Stimulated activated CD4-positive, alpha-beta T cell treated with anti-CD3 and anti-CD28 coated beads, Interleukin-15, amount 100 ng/mL, for 1 hour (primary cell): ENCODE measurements around the gene TAPBP.
"Not testable (repeated sequence)": the region's sequence is repeated elsewhere in the genome, so short reads cannot be mapped to it uniquely, and the experiment has no call there.

Experiments
- DNase-seq, 2 donors: peaks; one replicate each; pipeline ENCODE4 v3.0.0-alpha.2; 2020; ENCODE audit warnings: low read depth in 1 of 2, low spot score in 1 of 2

Gene TAPBP

DNA sequence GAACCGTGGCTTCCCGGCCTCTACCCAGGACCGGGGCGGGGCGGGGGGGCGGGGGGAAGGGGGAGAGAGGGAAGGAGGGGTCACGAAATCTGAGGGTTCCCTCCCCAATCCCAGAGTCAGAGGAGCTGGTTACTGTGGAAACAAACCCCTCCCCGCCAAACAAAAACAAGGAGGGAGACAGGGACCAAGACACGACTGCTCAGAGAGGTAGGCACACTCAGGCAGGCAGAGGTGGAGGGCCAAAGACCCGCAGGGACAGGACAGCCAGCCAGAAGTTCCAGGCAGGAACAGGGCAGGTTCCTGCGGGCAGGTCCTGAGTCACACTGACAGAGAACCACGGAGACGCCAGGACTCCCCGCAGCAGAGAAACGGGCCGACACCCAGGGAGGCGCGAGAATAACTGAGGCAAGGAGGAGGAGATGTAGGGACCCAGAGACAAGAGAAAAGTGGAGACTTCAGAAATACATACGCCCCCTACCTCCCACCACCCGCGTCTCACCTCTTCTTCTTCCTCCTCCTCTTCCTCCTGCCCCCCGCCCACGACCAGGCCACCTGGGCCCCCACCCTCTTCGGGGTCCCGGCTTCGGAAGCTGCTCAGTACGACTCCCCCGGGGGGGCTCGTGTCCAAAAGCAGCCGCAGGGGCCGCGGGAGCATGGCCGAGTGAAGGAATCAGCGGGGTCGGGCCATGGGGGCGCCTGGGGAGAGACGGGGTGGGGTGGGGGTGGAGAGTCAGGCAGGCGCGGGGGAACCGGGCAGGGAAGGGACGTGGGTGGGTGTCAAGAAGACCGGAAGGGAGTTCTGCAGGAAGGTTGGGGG lies 15.7 kb downstream of the TAPBP start:
- DNase-seq: no peak

DNA sequence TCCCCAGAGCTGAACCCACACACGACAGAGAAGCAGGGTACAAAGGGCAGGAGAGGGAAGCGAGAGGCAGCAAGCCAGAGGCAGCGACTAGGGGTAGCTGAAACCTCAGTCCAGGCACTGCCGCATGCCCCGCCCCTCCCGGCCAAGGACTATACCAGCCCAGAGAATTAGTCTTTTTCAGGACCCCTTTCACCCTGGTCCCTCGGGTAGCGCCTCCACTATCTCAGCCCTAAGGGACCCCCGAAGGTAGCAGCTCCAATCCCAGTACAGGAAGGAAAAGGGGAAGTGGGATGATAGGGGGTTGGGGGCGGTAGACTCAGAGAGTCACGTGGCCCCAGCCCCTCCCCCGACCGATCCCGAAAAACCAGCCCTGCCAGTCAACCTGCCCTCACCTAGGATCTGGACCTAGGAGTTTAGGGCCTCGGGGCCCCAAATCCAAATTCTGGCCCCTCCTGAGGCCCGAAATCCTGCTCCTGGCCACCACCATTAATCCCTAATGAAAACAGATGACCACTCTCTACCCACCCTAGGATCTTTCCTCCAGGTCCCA lies 16.4 kb downstream of the TAPBP start:
- no peak for DNase-seq

DNA sequence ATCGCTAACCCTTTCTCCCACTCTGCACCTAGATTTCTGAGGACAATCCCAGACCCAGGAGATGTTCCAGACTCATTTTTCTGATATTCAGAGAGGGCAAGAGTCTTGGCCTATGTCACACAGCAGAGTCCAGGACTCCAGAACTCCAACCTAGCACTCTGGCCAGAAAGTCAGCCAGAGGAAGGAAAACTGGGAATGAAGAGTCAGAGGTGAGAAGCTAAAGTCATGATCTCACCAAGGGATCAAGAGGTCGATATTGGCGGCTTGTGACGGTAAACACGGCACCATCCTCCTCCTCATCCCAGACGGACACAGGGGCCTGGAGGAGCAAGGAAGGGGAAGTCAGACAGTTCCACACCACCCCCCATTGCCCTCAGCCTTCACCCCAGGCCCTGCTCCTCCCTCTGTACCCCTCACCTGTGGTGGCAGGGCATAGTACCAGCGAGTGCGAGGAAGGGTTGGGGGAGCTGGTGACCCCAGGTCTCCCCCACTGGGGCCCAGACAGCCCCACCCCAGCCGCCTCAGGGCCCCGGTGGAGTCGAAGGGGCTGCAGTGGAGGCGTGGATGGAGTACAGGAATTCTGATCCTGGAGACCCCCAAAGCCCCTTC lies 17.0 kb downstream of the TAPBP start:
- no peak for DNase-seq

DNA sequence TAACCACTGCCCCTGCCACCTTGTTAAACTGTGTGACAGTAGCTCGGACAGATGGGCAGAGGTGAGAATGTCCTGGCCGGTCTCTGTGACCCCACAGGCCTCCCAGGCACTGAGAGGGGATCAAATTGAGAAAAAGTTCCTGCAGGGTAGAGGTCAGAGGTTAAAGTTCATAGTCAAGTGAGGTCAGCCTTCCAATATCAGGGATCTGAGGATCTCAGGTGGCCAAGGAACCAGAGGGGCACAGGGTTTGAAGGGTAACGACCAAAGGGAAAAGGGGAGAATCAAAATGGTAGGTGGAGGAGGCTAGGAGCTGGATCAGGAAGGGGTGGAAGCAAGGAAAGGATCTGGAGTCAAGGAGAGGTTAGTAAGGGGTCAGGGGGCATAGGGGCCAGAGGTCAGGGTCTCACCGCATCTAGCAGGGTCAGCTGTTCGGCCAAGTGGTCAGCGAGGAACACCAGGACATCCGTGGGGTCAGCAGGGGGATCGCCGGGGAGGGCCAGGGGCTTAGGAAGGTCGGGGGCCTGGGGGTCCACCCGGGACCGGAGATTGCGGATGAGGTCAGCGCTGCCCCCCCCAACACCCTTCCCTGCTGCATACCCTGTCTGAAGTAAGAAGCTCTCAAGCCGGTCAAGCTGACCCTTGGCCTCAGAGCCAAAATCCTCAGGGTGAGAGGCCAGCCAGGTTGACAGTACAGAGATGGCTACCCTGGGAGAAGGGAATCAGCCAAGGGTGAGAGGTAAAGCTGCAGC lies 18.1 kb downstream of the TAPBP start:
- no peak for DNase-seq

DNA sequence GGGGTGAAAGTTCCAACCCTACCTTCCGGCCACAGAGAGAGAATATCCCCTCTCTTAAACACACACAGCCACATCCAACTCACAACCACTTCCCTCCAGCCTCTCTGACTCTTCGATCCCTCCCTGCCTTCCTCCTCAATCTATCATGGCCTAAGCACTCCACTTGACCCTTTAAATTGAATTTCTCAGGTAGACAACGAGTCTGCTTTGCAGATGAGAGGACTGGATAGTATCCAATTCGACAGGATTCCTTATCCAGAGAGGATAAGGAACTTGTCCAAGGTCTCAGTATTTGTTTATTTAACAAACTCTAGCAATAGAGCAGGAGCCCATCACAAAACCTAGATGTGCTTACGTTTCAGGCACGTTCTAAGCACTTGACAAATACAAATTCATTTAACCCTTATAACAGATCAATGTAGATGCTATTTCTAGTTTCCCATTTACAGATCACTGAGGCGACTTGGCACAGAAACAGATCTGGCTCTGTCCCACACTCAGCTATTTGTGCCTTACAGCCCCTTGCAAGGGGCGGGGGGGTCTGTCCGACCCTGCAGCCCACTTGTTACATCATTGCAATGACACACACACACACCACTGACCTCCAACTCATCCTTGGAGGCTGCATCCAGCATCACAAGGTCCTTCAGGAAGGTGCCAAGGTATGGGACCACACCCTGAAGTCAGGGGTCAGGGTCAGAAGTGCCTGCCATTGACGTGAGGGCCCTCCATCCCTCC lies 19.6 kb downstream of the TAPBP start:
- no peak for DNase-seq

DNA sequence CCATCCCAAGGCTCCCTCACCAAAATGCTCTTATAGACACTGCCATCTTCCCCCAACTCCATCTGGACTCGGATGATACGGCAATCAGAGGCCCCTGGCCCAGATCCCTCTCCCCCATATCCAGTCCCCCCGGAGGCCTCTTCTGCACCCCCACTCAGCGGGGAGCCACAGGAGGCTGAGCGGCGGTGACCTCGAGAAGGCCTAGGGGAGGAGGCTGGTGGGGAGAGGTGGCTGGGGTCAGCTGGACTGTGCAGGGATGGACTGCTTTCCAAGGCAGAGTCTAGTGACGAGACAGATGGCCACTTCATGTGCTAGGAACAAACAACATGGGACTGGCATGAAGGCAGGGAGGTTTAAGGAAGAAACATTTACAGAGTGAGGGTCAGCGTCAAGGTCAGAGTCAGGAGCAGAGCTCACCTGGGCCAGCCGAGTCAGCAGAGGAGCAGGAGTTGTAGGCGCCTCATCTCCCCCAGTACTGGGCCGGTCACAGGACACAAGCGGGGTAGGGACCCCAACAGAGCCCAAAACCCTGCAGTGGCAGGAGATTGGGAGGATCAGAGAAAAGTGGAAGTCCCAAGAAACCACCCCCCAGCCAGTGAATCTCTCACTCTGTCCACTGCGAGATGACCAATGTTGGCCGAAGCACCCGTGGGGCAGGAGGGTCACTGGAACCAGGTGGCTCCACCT lies 20.7 kb downstream of the TAPBP start:
- DNase-seq: no peak

DNA sequence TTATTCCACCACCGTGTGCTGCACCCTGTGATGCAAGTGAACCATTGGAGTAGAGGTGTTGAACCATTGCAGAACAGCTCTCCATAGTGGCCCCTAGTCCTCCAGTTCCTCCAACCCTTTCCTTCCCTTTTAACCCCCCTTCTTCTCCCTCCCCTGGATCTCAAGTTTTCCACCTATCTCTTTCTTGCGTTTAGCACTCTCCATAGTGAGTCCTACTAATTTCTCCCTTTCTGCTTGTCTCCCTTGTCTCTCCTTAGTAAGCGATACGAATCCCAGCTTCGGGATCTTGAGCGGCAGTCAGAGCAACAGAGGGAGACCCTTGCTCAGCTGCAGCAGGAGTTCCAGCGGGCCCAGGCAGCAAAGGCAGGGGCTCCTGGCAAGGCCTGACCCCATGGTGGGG lies 23.4 kb downstream of the TAPBP start:
- no peak for DNase-seq

DNA sequence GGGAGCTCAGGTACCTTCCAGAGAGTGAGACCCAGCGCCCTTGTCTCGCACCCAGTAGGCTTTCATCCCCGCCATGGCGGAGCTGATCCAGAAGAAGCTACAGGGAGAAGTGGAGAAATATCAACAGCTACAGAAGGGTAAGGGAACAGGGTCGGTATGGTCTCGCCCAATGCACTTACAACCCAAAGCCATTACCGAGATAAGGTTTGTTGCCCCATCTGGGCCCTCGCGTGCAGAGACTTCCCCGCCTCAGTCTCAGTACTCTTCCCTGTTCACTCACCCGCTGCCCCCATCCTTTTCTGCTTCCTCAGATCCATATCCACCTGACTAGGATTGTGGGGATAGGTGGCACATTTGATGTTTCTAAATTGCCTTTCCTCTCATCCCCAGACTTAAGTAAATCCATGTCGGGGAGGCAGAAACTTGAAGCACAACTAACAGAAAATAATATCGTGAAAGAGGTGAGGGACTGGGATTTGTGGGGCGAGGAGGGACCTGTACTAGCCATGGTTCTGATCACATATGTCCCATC lies 24.0 kb downstream of the TAPBP start:
- no peak for DNase-seq

DNA sequence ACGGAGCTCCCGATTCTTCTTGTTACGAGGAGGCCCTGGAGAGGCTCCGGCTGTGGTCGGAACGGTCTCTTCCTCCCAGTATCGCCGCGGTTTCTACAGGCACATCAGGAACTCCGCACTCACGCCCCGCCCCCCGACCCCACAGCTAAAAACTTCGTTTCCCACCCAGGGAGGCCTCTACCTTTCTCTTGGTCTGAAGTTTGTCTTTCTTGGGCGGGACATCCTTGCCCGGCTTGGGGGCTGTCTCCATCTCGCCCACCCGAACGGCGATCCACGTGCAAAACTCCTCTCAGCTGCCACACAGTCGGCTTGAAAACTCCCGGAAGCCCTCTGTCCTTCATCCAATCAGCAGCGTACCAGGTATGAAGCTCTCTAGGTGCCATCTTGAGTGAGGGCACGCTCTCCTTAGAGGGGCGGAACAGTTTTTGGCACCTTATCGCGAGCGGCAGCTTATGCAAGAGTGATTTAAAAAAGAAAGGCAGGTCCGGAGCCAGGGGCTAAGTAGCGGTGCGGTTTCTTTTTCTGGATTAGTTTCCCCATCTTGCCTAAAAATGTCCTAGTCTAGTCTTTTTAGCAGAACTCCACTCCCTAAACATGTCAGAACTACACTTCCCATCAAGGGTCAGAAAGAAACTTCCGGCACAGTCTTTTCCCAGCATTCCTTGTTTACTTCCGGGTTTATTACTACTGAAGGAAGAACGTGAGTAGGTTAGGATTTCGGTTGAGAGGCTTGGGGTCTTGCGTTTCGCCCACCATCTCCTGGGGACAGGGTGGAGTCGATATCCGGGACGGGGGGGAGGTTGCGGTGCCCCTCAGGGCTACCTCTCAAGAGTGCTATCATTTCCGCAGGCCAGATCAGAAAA lies 24.7 kb downstream of the TAPBP start, which contains the start of the genes PFDN6 and WDR46:
PFDN6 (plus strand) TSS at position 681 of the 863 bp plus-strand sequence. CDS start 256 bp downstream, outside the sequence.
WDR46 (minus strand) TSS at position 319 of the 863 bp plus-strand sequence; CDS start at position 250, 69 bp downstream.
- DNase-seq: peak; percentile 47 to 62

DNA sequence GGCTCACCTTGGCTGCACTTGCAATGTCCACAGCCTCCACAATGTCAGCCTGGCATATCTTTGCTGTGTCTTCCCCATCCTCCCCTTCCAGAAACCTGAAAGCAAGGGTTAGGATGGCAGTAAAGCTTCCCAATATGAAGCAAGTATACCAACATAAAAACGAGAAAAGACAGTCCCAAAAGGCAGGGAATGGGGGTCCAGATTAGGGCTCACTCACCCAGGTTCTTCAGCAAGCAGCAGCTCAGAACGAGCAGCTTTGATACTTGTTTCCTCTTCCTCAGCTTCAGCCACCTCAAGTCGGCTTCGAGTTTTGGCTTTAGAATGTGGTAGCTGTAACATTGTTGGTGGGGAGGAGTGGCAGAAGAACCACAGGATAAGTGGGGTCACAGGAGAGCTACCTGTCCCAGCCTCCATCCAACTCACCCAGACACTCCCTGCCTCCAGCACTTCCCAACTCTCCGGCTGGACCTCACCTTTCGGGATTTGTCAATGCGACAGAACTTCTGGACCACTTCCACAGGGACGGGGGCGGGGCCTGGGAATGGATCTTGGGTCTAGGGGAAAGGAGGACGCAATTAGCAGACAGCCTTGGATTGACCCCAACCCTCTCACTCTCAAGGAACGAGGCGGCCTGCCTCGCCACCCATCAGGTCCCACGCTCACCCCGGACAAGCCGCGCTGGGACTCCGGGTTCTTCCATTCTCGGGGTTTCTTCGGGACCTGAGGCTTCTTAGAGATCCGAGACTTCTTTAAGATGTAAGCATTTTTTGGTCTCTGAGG lies 25.5 kb downstream of the TAPBP start:
- DNase-seq: no peak

DNA sequence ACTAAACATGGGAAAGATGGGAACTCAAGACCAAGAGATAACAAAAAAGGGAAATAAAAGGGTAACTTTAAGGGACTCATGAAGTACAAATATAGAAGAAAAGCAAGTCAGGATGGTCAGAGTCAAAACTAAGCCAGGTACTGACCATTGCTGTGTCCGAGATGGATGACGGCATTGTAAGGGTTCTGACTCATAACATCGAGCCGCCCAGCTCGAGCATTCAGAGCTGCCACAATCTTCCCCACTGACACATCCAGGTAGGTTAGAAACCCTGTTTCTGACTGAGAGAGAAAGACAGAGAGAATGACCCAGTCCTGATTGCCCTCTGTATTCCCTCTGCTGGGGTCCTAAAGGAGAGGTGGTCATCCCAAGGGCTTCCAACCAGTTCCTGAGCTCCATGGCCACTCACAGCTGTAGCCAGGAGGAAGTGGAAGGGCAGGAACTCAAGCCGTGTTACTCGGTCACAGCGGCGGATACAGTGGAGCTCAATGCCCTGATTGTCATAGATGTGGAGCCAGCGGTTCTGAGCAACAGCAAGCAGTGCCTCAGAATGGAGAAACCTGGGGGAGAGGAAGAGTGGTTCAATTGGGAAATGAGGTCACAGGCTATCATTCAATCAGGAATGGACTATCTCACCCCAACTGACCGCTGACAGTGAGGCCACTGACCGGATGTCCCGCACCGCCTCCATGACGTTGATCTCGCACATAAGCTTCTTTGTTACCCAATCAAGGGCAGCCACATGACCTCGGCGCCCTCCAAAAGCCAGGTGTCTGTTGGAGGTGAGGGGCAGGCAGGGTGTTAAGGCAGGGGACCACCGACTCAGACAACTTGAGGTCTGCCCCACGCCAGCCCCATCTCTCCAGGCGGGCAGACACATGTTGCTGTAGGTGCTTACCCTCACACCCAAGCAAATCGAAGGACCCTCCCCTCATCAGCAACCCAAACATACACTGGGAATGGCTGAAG lies 26.6 kb downstream of the TAPBP start:
- DNase-seq: no peak

DNA sequence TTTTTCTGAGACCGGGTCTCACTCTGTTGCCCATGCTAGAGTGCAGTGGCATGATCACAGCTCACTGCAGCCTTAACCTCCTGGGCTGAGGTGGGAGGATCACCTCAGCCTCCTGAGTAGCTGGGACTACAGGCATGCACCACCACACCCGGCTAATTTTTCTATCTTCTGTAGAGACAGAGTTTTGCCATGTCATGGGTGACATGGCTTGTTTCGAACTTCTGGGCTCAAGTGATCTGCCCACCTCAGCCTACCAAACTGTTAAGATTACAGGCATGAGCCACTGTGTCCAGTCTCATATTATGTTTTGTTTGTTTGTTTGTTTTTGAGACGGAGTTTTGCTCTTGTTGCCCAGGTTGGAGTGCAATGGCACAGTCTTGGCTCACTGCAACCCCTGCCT lies 28.7 kb downstream of the TAPBP start:
- not testable (repeated sequence) for DNase-seq

DNA sequence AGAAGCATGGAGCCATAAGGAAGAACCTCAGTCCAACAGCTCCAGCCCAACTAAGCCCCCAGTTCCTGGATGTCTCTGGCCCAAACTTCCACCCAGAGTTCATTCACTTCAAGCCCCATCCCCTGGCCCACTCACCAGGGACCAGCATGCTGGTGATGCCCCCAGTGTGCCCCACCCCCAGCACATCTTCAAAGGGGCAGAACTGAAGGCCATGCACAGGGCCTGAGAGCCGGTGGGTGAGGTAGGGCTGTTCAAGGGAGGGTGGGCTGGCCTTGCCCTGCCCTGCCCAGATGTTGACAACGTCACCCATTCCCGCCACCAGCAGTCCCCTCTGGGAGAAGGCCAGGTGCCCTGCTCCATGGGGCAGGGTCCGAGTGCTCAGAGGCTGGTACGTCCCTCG lies 33.3 kb downstream of the TAPBP start:
- DNase-seq: no peak

DNA sequence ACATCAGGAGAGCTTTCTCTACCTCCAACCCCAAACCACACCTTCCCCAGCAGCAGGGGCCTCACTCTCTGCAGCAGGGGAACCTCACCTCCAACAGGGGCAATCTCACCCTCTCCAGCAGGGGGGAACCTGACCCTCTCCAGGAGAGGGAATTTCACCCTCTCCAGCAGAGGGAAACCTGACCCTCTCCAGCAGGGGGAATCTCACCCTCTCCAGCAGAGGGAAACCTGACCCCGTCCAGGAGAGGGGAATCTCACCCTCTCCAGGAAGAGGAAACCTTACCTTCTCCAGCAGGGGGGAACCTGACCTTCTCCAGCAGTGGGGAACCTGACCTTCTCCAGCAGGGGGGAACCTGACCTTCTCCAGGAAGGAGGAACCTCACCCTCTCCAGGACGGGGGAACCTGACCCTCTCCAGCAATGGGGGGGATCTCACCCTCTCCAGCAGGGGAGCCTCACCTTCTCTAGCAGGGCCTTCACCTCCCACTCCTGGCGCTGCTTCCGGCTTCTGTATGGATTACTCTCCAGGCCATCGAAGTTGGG lies 33.8 kb downstream of the TAPBP start:
- no peak for DNase-seq

DNA sequence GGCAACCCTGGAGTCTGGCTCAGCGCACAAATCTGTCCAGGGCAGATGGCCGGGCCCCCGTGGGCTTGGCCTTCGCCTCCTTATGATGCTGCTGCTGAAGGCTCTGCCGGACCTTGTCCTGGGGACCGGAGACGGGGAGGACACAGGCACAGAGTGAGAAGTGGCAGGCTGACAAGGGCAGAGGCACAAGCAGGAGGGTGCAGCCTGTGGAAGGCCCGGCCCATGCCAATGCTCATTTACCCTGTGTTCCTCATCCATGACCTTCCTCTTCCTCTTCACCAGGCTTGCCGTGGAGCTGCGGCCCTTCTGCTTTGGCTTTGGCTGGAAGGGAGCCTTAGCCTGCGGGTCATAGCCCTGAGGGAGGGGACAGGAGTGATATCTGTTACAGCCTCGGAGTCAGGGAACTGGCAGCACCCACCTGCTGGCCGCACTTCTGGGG lies 34.6 kb downstream of the TAPBP start:
- DNase-seq: no peak

DNA sequence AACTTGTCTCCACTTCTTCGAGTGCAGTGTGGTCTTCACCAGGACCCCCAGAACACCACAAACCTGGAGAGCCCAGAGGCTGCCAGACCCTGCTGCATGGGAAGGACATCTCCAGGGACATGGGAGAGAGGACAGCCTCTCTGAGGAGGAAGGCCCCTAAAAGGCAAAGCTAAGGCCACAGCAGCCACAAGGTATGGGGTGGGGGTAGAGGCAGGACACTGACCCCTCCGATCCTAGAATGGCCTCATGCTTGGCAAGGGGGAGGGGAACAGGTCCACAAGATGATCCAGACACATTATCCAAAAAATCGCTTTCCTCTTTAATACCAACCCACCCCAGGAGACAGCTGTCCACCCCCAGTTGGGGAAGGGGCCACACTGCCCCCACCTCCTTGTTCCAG lies 35.1 kb downstream of the TAPBP start:
- no peak for DNase-seq

DNA sequence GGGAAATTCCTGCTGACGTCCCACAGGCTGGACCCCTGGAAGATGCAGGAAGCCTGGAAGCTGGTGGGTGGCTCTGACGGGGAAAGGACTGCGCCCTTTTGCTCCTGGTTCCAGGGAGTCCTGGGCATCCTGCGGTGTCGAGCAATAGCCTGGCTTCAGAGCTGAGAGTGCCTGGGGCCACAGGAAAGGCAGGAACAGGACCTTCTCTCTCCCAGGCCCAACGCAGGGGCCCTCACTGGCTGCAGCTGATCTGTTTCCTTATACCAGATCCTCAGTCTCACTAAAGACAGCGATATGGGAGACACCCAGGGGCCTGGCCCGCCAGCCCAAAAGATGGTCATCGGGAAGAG lies 35.5 kb downstream of the TAPBP start:
- DNase-seq: no peak
